Measurements from ENCODE around the gene CBFA2T3. TPM values are rescaled to one million over a fixed set of nuclear protein-coding genes. Genes with fewer than 3 reads are reported as not detected.
A peak's percentile ranks its signal among the peaks of the same experiment; 100 is the strongest.

CBFA2T3 gene
- total and polyA plus RNA-seq, 5 experiments from 2014 or later = 0.04 to 2.0 (median 1.5) TPM; not detected in 2

GRCh38 chr16:88989852-88990547 lies 13.0 kb upstream of the CBFA2T3 start:
- Mint-ChIP-seq H3K36me3 (no peaks in the 10 kb centered on the region), H3K27me3 (peaks cover 0 to 4% (median under 1%) of the 10 kb centered on the region in 5 donors), H3K27ac (peak overlapping the region in 1 of 10 donors; percentile 76), H3K9me3 (no peaks in the 10 kb centered on the region), H3K4me3 (no peak overlapping the region), H3K4me1 (peaks cover 0 to 11% (median 6%) of the 10 kb centered on the region in 4 donors)
- no peak for ATAC-seq
- POLR2A ChIA-PET = no interaction called here
- DNase-seq = no peak

GRCh38 chr16:88988980-88989811 lies 12.2 kb upstream of the CBFA2T3 start:
- ATAC-seq = no peak
- Mint-ChIP-seq H3K36me3 (no peaks in the 10 kb centered on the region), H3K27ac (no peak overlapping the region), H3K27me3 (no peaks in the 10 kb centered on the region), H3K4me1 (peaks cover 0 to 13% (median 3%) of the 10 kb centered on the region in 4 donors), H3K9me3 (no peaks in the 10 kb centered on the region), H3K4me3 (no peak overlapping the region)
- POLR2A ChIA-PET = interaction anchor here (0.6 kb wide), 1 partner anchor 437 kb away, joined by 3 read pairs; no protein-coding TSS in a partner anchor
- no peak for DNase-seq

- no peaks in the 10 kb centered on the region for H3K36me3 Mint-ChIP-seq
- H3K4me1 Mint-ChIP-seq = peaks cover 0 to 30% (median under 1%) of the 10 kb centered on the region in 4 donors
- DNase-seq (no peak), ATAC-seq (no peak)
- H3K27ac Mint-ChIP-seq = no peak overlapping the region
- peaks cover 0 to 1% (median 0%) of the 10 kb centered on the region in 5 donors for H3K27me3 Mint-ChIP-seq
- no peaks in the 10 kb centered on the region for H3K9me3 Mint-ChIP-seq
- H3K4me3 Mint-ChIP-seq = no peak overlapping the region
- POLR2A ChIA-PET = no interaction called here
Observed at GRCh38 chr16:88985521-88985920, 8.5 kb upstream of the CBFA2T3 start.

GRCh38 chr16:88983771-88984687 lies 7.0 kb upstream of the CBFA2T3 start:
- POLR2A ChIA-PET = no interaction called here
- no peak overlapping the region for H3K27ac Mint-ChIP-seq
- H3K27me3 Mint-ChIP-seq = peaks cover 0 to 8% (median 4%) of the 10 kb centered on the region in 5 donors
- H3K36me3 Mint-ChIP-seq = no peaks in the 10 kb centered on the region
- ATAC-seq (no peak), DNase-seq (no peak)
- H3K4me1 Mint-ChIP-seq = peaks cover 0 to 32% (median under 1%) of the 10 kb centered on the region in 4 donors
- H3K9me3 Mint-ChIP-seq = no peaks in the 10 kb centered on the region
- H3K4me3 Mint-ChIP-seq = peak overlapping the region in 1 of 10 donors; percentile 39

GRCh38 chr16:88983165-88983564 lies 6.2 kb upstream of the CBFA2T3 start:
- peaks cover 0 to 33% (median under 1%) of the 10 kb centered on the region in 4 donors for H3K4me1 Mint-ChIP-seq
- no peaks in the 10 kb centered on the region for H3K9me3 Mint-ChIP-seq
- POLR2A ChIA-PET = no interaction called here
- no peak overlapping the region for H3K27ac Mint-ChIP-seq
- ATAC-seq (no peak), DNase-seq (no peak)
- H3K36me3 Mint-ChIP-seq = no peaks in the 10 kb centered on the region
- peaks cover 0 to 15% (median 7%) of the 10 kb centered on the region in 5 donors for H3K27me3 Mint-ChIP-seq
- no peak overlapping the region for H3K4me3 Mint-ChIP-seq

GRCh38 chr16:88982286-88983084 lies 5.5 kb upstream of the CBFA2T3 start:
- no peak overlapping the region for H3K4me3 Mint-ChIP-seq
- H3K9me3 Mint-ChIP-seq = no peaks in the 10 kb centered on the region
- H3K27ac Mint-ChIP-seq = no peak overlapping the region
- ATAC-seq (no peak), DNase-seq (no peak)
- no peaks in the 10 kb centered on the region for H3K36me3 Mint-ChIP-seq
- H3K27me3 Mint-ChIP-seq = peaks cover 0 to 19% (median 12%) of the 10 kb centered on the region in 5 donors
- H3K4me1 Mint-ChIP-seq = peaks cover 0 to 34% (median under 1%) of the 10 kb centered on the region in 4 donors
- POLR2A ChIA-PET = no interaction called here

GRCh38 chr16:88979353-88980015 lies 2.5 kb upstream of the CBFA2T3 start:
- H3K9me3 Mint-ChIP-seq = peaks cover 0 to 1% (median 0%) of the 10 kb centered on the region in 9 donors
- peaks cover 0 to 2% (median 0%) of the 10 kb centered on the region in 3 donors for H3K36me3 Mint-ChIP-seq
- ATAC-seq (no peak), DNase-seq (no peak)
- peaks cover 0 to 46% (median 27%) of the 10 kb centered on the region in 5 donors for H3K27me3 Mint-ChIP-seq
- no peak overlapping the region for H3K4me3 Mint-ChIP-seq
- H3K27ac Mint-ChIP-seq = no peak overlapping the region
- POLR2A ChIA-PET = no interaction called here
- peaks cover 0 to 35% (median 2%) of the 10 kb centered on the region in 4 donors for H3K4me1 Mint-ChIP-seq

- DNase-seq = no peak
- H3K4me1 Mint-ChIP-seq = peaks cover 0 to 37% (median 2%) of the 10 kb centered on the region in 4 donors
- H3K9me3 Mint-ChIP-seq = peaks cover 0 to 1% (median 0%) of the 10 kb centered on the region in 9 donors
- H3K4me3 Mint-ChIP-seq = no peak overlapping the region
- H3K27me3 Mint-ChIP-seq = peaks cover 2 to 53% (median 34%) of the 10 kb centered on the region in 5 donors
- ATAC-seq = peak in 1 of 2 donors; percentile 25
- peaks cover 0 to 2% (median 0%) of the 10 kb centered on the region in 3 donors for H3K36me3 Mint-ChIP-seq
- POLR2A ChIA-PET = no interaction called here
- H3K27ac Mint-ChIP-seq = peak overlapping the region in 2 of 10 donors; percentile 36 to 41
Observed at GRCh38 chr16:88978608-88979346, 1.8 kb upstream of the CBFA2T3 start.

- Mint-ChIP-seq H3K9me3 (peaks cover 0 to 1% (median 0%) of the 10 kb centered on the region in 9 donors), H3K27me3 (peaks cover 2 to 60% (median 34%) of the 10 kb centered on the region in 5 donors), H3K4me1 (peaks cover 0 to 33% (median 2%) of the 10 kb centered on the region in 4 donors), H3K4me3 (no peak overlapping the region), H3K36me3 (peaks cover 0 to 2% (median 0%) of the 10 kb centered on the region in 3 donors), H3K27ac (no peak overlapping the region)
- POLR2A ChIA-PET = no interaction called here
- DNase-seq (no peak), ATAC-seq (no peak)
Observed at GRCh38 chr16:88977812-88978607, 1.0 kb upstream of the CBFA2T3 start.

- ATAC-seq (no peak), DNase-seq (no peak)
- H3K4me3 Mint-ChIP-seq = peak overlapping the region in 1 of 10 donors; percentile 73
- H3K27me3 Mint-ChIP-seq = peaks cover 2 to 60% (median 34%) of the 10 kb centered on the region in 5 donors
- H3K27ac Mint-ChIP-seq = no peak overlapping the region
- H3K9me3 Mint-ChIP-seq = peaks cover 0 to 1% (median 0%) of the 10 kb centered on the region in 9 donors
- peaks cover 0 to 30% (median under 1%) of the 10 kb centered on the region in 4 donors for H3K4me1 Mint-ChIP-seq
- H3K36me3 Mint-ChIP-seq = peaks cover 0 to 2% (median 0%) of the 10 kb centered on the region in 3 donors
- POLR2A ChIA-PET = no interaction called here
Observed at GRCh38 chr16:88976366-88977017, 515 bp downstream of the CBFA2T3 start.

All from naive thymus-derived CD8-positive, alpha-beta T cell (primary cell).